Measurements from ENCODE around the gene ERGIC1. TPM values are rescaled to one million over a fixed set of nuclear protein-coding genes. Genes with fewer than 3 reads are reported as not detected.
A peak's percentile ranks its signal among the peaks of the same experiment; 100 is the strongest.

The ERGIC1 gene
- total RNA-seq, 1 donor from 2014 or later, result 184 TPM

- Histone ChIP-seq H3K27me3 (no peaks in the 10 kb centered on the region), H3K9me3 (no peaks in the 10 kb centered on the region), H3K27ac (peak overlapping the region; percentile 87 to 95), H3K36me3 (peaks cover 4 to 28% of the 10 kb centered on the region in 2 donors), H3K4me1 (peaks cover 6 to 35% of the 10 kb centered on the region in 2 donors), H3K4me3 (no peak overlapping the region)
- no peak for TF ChIP-seq CTCF (IDR thresholded peaks at IDR 0.05)
- DNase-seq (ENCODE audit: low spot score in 2 of 2), result no peak
- intact Hi-C loops (cut with DNase I), result no loop called here
Measured at GRCh38 chr5:172949426-172949825, 115.4 kb downstream of the ERGIC1 start.

DNA sequence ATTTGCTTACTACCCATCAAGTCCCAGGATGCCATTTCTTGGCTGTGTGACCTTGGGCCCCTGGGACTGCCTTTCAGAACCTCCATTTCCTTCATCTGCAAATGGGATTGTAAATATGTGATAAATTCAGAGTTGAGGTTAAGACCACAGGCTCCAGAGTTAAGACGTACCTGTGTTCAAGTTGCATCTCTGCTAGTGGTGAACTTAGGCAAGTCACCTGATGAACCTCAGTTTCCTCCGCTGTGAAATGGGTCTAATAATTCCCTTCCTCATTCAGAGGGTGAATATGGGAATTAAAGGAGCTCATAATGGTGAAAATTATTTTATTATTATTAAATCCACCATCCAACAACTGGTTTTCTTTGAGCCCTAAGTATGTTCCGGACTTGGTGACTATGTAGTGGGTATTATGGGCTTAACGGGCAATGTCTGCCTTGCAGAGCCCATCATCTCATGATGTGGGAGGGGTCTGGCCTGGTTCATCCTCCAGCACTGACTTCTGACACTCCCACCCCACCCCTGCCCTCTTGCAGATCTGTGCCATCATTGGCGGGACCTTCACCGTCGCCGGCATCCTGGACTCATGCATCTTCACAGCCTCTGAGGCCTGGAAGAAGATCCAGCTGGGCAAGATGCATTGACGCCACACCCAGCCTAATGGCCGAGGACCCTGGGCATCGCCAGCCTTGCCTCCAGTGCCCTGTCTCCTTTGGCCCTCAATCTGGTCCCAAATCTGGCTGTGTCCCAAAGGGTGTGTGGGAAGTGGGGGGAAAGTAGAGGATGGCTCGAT, 116.3 kb downstream of the ERGIC1 start:
- DNase-seq (ENCODE audit: low spot score in 2 of 2), result no peak
- Histone ChIP-seq H3K4me3 (no peak overlapping the region), H3K27ac (peak overlapping the region; percentile 87 to 95), H3K36me3 (peaks cover 4 to 25% of the 10 kb centered on the region in 2 donors), H3K9me3 (no peaks in the 10 kb centered on the region), H3K27me3 (no peaks in the 10 kb centered on the region), H3K4me1 (peaks cover 6 to 41% of the 10 kb centered on the region in 2 donors)
- no peak for TF ChIP-seq CTCF (IDR thresholded peaks at IDR 0.05)
- intact Hi-C loops (cut with DNase I), result loop anchor here (10.0 kb wide), 1 partner anchor 496 kb away; the partner anchor contains the start of gene SH3PXD2B

- Histone ChIP-seq H3K9me3 (no peaks in the 10 kb centered on the region), H3K27me3 (no peaks in the 10 kb centered on the region), H3K36me3 (peaks cover 2 to 15% of the 10 kb centered on the region in 2 donors), H3K27ac (peak overlapping the region; percentile 87 to 95), H3K4me3 (no peak overlapping the region), H3K4me1 (peaks cover 6 to 49% of the 10 kb centered on the region in 2 donors)
- peak in 1 of 2 donors; percentile 67 for DNase-seq (ENCODE audit: low spot score in 2 of 2)
- TF ChIP-seq CTCF (IDR thresholded peaks at IDR 0.05), result no peak
- intact Hi-C loops (cut with DNase I), result loop anchor here (10.0 kb wide), 1 partner anchor 497 kb away; the partner anchor contains the start of gene SH3PXD2B
Measured at GRCh38 chr5:172951371-172952033, 117.5 kb downstream of the ERGIC1 start.

GRCh38 chr5:172952034-172952511, 118.0 kb downstream of the ERGIC1 start:
- no peak for DNase-seq (ENCODE audit: low spot score in 2 of 2)
- peaks cover 0 to 13% of the 10 kb centered on the region in 2 donors for H3K36me3 ChIP-seq
- no peaks in the 10 kb centered on the region for H3K9me3 ChIP-seq
- intact Hi-C loops (cut with DNase I), result loop anchor here (10.0 kb wide), 1 partner anchor 497 kb away; the partner anchor contains the start of gene SH3PXD2B
- H3K4me1 ChIP-seq, result peaks cover 6 to 55% of the 10 kb centered on the region in 2 donors
- no peak for TF ChIP-seq CTCF (IDR thresholded peaks at IDR 0.05)
- no peak overlapping the region for H3K4me3 ChIP-seq
- peak overlapping the region; percentile 87 to 95 for H3K27ac ChIP-seq
- no peaks in the 10 kb centered on the region for H3K27me3 ChIP-seq

GRCh38 chr5:172953776-172954675, 120.0 kb downstream of the ERGIC1 start:
- Histone ChIP-seq H3K9me3 (no peaks in the 10 kb centered on the region), H3K27me3 (no peaks in the 10 kb centered on the region), H3K36me3 (peaks cover 0 to 13% of the 10 kb centered on the region in 2 donors), H3K4me1 (peaks cover 6 to 48% of the 10 kb centered on the region in 2 donors), H3K4me3 (no peak overlapping the region), H3K27ac (peak overlapping the region; percentile 87 to 95)
- no peak for TF ChIP-seq CTCF (IDR thresholded peaks at IDR 0.05)
- DNase-seq (ENCODE audit: low spot score in 2 of 2), result no peak
- intact Hi-C loops (cut with DNase I), result loop anchor here (10.0 kb wide), 1 partner anchor 499 kb away; the partner anchor contains the start of gene SH3PXD2B
